Measurements from ENCODE around the gene CHRNA10. TPM values are rescaled to one million over a fixed set of nuclear protein-coding genes. Genes with fewer than 3 reads are reported as not detected.

CHRNA10 gene
- polyA plus RNA-seq, 3 donors = 0.73 TPM; not detected in 2

DNA sequence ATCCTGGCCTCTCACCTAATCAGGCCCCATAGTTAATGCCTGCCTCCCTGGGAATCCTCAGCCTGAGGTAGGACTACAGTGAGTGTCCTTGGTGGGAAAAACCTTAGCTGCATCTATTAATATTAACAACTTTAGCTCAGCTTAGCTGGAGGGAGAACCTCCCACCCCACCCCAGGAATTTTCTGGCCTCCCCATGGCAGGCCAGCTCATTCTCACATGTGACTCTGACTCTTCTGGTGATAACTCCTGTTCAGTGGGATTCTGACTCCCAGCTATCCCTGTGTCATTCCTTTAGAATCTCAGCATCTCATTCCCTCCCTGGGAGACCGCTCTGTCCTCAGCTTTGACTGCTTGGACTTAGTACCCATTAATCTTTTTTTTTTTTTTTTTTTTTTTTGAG is 43.9 kb downstream of the CHRNA10 start:
- peaks cover 25% of the 10 kb centered on the region for H3K4me1 Mint-ChIP-seq
- no CpG with 5 or more reads among the region's 1 CpG for WGBS (ENCODE audit: insufficient coverage)
- no peak overlapping the region for H3K27ac ChIP-seq (ENCODE audit: low read depth in 1 of 2, low read length in 2 of 2)
- H3K9me3 ChIP-seq (replicated peaks in 1 of 2; ENCODE audit: control insufficient read depth in 1 of 2, insufficient read depth in 1 of 2, low read length in 2 of 2) = no peaks in the 10 kb centered on the region
- TF ChIP-seq, protein P1, sequence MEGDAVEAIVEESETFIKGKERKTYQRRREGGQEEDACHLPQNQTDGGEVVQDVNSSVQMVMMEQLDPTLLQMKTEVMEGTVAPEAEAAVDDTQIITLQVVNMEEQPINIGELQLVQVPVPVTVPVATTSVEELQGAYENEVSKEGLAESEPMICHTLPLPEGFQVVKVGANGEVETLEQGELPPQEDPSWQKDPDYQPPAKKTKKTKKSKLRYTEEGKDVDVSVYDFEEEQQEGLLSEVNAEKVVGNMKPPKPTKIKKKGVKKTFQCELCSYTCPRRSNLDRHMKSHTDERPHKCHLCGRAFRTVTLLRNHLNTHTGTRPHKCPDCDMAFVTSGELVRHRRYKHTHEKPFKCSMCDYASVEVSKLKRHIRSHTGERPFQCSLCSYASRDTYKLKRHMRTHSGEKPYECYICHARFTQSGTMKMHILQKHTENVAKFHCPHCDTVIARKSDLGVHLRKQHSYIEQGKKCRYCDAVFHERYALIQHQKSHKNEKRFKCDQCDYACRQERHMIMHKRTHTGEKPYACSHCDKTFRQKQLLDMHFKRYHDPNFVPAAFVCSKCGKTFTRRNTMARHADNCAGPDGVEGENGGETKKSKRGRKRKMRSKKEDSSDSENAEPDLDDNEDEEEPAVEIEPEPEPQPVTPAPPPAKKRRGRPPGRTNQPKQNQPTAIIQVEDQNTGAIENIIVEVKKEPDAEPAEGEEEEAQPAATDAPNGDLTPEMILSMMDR (IDR thresholded peaks at IDR 0.05) = no peak
- H2AFZ ChIP-seq (ENCODE audit: insufficient read depth, low read depth, low read length, poor library complexity, severe bottlenecking) = peak overlapping the region; percentile 81
- peaks cover 25% of the 10 kb centered on the region in 2 donors for H3K4me1 ChIP-seq (ENCODE audit: control insufficient read depth in 1 of 2, insufficient read depth in 2 of 2, low read length in 2 of 2)
- no peak overlapping the region for H3K27ac Mint-ChIP-seq
- intact Hi-C loops (cut with micrococcal nuclease) = no loop called here
- peaks cover 0 to 6% of the 10 kb centered on the region in 2 donors for H3K36me3 Mint-ChIP-seq
- no peaks in the 10 kb centered on the region for H4K20me1 ChIP-seq (ENCODE audit: insufficient read depth, low read length)
- no peak overlapping the region for H3K4me3 Mint-ChIP-seq
- H3K4me3 ChIP-seq (replicated peaks in 1 of 3; ENCODE audit: low read depth in 2 of 3, low read length in 3 of 3) = no peak overlapping the region
- no peaks in the 10 kb centered on the region for H3K27me3 ChIP-seq (ENCODE audit: control insufficient read depth in 2 of 2, insufficient read depth in 2 of 2, low read length in 2 of 2)
- H3K9me3 Mint-ChIP-seq = peaks cover 0 to 1% (median 0%) of the 10 kb centered on the region in 7 donors
- no peaks in the 10 kb centered on the region for H3K36me3 ChIP-seq (replicated peaks in 1 of 2; ENCODE audit: control insufficient read depth in 1 of 2, insufficient read depth in 2 of 2, low read length in 2 of 2)
- no peaks in the 10 kb centered on the region for H3K79me2 ChIP-seq (ENCODE audit: insufficient read depth, low read length)
- DNase-seq = no peak
- H3K27me3 Mint-ChIP-seq (ENCODE audit: low read depth in 3 of 3) = peaks cover 0 to 5% (median 1%) of the 10 kb centered on the region in 3 donors
- no peak overlapping the region for H3K4me2 ChIP-seq (replicated peaks; ENCODE audit: extremely low read depth, low read length, poor library complexity, severe bottlenecking)
- H3K9ac ChIP-seq (ENCODE audit: insufficient read depth, low read length, poor library complexity, severe bottlenecking) = no peak overlapping the region

DNA sequence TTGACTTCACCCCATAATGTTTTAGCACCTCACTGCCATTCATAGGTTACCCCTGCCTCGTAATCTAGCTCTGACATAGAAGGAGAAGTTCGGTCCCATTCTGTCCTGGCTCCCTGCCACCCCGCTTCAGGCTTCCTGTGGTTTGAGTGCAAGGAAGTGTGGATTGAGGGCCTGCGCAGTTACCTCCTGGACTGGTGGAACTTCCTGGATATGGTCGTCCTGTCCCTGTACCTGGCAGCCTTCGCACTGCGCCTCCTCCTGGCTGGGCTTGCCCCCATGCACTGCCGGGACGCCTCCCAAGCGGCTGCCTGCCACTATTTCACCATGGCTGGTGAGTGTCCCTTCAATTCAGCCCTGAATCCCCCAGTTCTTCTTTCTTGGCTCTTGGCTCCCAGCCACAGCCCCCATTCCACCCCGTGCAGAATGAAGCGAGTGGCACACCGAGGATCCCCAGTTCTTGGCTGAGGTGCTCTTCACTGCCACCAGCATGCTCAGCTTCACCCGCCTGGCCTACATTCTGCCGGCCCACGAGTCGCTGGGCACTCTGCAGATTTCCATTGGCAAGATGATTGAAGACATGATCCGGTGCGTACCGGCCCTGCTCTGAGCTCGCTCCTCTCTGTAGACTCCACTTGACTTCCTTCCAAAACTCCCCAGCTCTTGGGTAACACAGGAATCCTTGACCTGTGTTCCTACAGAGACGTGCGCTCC is 44.8 kb downstream of the CHRNA10 start:
- Histone ChIP-seq H3K27ac (ENCODE audit: low read depth in 1 of 2, low read length in 2 of 2) (no peak overlapping the region), H3K79me2 (ENCODE audit: insufficient read depth, low read length) (no peaks in the 10 kb centered on the region), H3K4me2 (replicated peaks; ENCODE audit: extremely low read depth, low read length, poor library complexity, severe bottlenecking) (peak overlapping the region; percentile 76), H3K27me3 (ENCODE audit: control insufficient read depth in 2 of 2, insufficient read depth in 2 of 2, low read length in 2 of 2) (no peaks in the 10 kb centered on the region), H2AFZ (ENCODE audit: insufficient read depth, low read depth, low read length, poor library complexity, severe bottlenecking) (peak overlapping the region; percentile 81), H4K20me1 (ENCODE audit: insufficient read depth, low read length) (no peaks in the 10 kb centered on the region), H3K4me3 (replicated peaks in 1 of 3; ENCODE audit: low read depth in 2 of 3, low read length in 3 of 3) (peak overlapping the region; percentile 40 to 72 (median 43)), H3K4me1 (ENCODE audit: control insufficient read depth in 1 of 2, insufficient read depth in 2 of 2, low read length in 2 of 2) (peaks cover 25% of the 10 kb centered on the region in 2 donors), H3K36me3 (replicated peaks in 1 of 2; ENCODE audit: control insufficient read depth in 1 of 2, insufficient read depth in 2 of 2, low read length in 2 of 2) (no peaks in the 10 kb centered on the region), H3K9me3 (replicated peaks in 1 of 2; ENCODE audit: control insufficient read depth in 1 of 2, insufficient read depth in 1 of 2, low read length in 2 of 2) (no peaks in the 10 kb centered on the region), H3K9ac (ENCODE audit: insufficient read depth, low read length, poor library complexity, severe bottlenecking) (peak overlapping the region; percentile 42)
- peak overlapping the region; percentile 80 to 89 for H3K4me3 Mint-ChIP-seq
- H3K36me3 Mint-ChIP-seq = peaks cover 0 to 4% of the 10 kb centered on the region in 2 donors
- H3K27ac Mint-ChIP-seq = peak overlapping the region in 5 of 7 donors; percentile 46 to 63 (median 53)
- intact Hi-C loops (cut with micrococcal nuclease) = no loop called here
- H3K27me3 Mint-ChIP-seq (ENCODE audit: low read depth in 3 of 3) = peaks cover 0 to 7% (median 1%) of the 10 kb centered on the region in 3 donors
- peak; percentile 61 to 85 (median 73) for DNase-seq
- TF ChIP-seq, protein P1 (IDR thresholded peaks at IDR 0.05) = peak; percentile 17
- WGBS (ENCODE audit: insufficient coverage) = 1% methylated on average over 19 of the region's 23 CpGs
- peaks cover 0 to 1% (median 0%) of the 10 kb centered on the region in 7 donors for H3K9me3 Mint-ChIP-seq
- H3K4me1 Mint-ChIP-seq = peaks cover 25% of the 10 kb centered on the region
